GM12878 (cell line): ENCODE results near the gene DDX24. TPM values are rescaled to one million over a fixed set of nuclear protein-coding genes. Genes with fewer than 3 reads are reported as not detected.

ENCODE experiments used
- ATAC-seq: fragments of 200-7000 bp; cut with Tn5 transposase; 3 replicates; pipeline ENCODE4 v1.9.1; 2020; ENCODE audit warnings: mild to moderate bottlenecking, moderate library complexity
- BruUV-seq: library from RNA; stranded (reverse); fragments of 400-500 nt; replicated peaks from 2 replicates; lab custom pipeline; 2021; lab: Mats Ljungman, UMichigan
- CTCF ChIA-PET: fragments of 300-600 bp; sonication (Branson Sonifier 250); formaldehyde crosslinking; extraction: SDS; loops from one replicate; lab custom pipeline; 2021; ENCODE audit warnings: inconsistent platforms; lab: Yijun Ruan, JAX
- POLR2A ChIA-PET: fragments of 350-600 bp; formaldehyde crosslinking; extraction: SDS; loops from one replicate; lab custom pipeline; 2021; ENCODE audit warnings: inconsistent platforms; lab: Charles Lee
- RAD21 ChIA-PET: fragments of 300-600 bp; sonication (Branson Sonifier 250); formaldehyde crosslinking; loops from one replicate; lab custom pipeline; 2023; ENCODE audit warnings: antibody characterized with exemption; ENCODE audit not compliant: unreplicated experiment; lab: Charles Lee
- SMC1A ChIA-PET: fragments of 300-600 bp; sonication (Branson Sonifier 250); formaldehyde crosslinking; loops from one replicate; lab custom pipeline; 2023; ENCODE audit not compliant: unreplicated experiment, uncharacterized antibody; lab: Charles Lee
- DNase-seq: peaks from one replicate; pipeline ENCODE4 v3.0.0-alpha.2; 2011; ENCODE audit warnings: low read depth, low spot score
- FAIRE-seq: peaks from 3 replicates; lab custom pipeline; 2011; peaks lifted over from hg19 to GRCh38; lab: Jason Lieb, UNC
- H2AFZ ChIP-seq: 2 replicates; pipeline ENCODE4 v1.6.0; 2011; ENCODE audit warnings: low read depth, low read length, control low read depth; ENCODE audit not compliant: control insufficient read depth
- H3K27ac ChIP-seq: 2 replicates; pipeline ENCODE4 v1.5.1; 2011; ENCODE audit warnings: control low read depth; ENCODE audit not compliant: control insufficient read depth, insufficient read depth
- H3K27me3 ChIP-seq, 2 experiments: replicated peaks in 1 of 2; 2 replicates each; pipeline versions ENCODE4 v1.6.0 to v1.6.1; 2011; ENCODE audit warnings: low read length in 1 of 2; ENCODE audit not compliant: control insufficient read depth in 2 of 2, insufficient read depth in 2 of 2
- H3K36me3 ChIP-seq, 2 experiments: 2 replicates each; pipeline ENCODE4 v1.5.1; 2011; ENCODE audit warnings: low read length in 1 of 2; ENCODE audit not compliant: control insufficient read depth in 2 of 2, insufficient read depth in 2 of 2
- H3K4me1 ChIP-seq: 2 replicates; pipeline ENCODE4 v1.6.1; 2011; ENCODE audit warnings: mild to moderate bottlenecking, low read length, moderate library complexity, mixed read lengths; ENCODE audit not compliant: control insufficient read depth, insufficient read depth
- H3K4me2 ChIP-seq: 2 replicates; pipeline ENCODE4 v1.6.0; 2011; ENCODE audit warnings: control low read depth; ENCODE audit not compliant: control insufficient read depth, insufficient read depth
- H3K4me3 ChIP-seq: fragments of 200-600 bp; sonication (generic); 2 replicates; pipeline ENCODE4 v1.5.1; 2016
- H3K79me2 ChIP-seq: 2 replicates; pipeline ENCODE4 v1.6.0; 2011; ENCODE audit warnings: low read length; ENCODE audit not compliant: control insufficient read depth, insufficient read depth
- H3K9ac ChIP-seq: 2 replicates; pipeline ENCODE4 v1.8.0; 2011; ENCODE audit warnings: low read length, control low read depth, mixed read lengths; ENCODE audit not compliant: control insufficient read depth, insufficient read depth
- H3K9me3 ChIP-seq: replicated peaks from 3 replicates; pipeline ENCODE4 v1.5.1; 2011; ENCODE audit warnings: mild to moderate bottlenecking, low read length; ENCODE audit not compliant: control insufficient read depth, insufficient read depth
- H4K20me1 ChIP-seq: 2 replicates; pipeline ENCODE4 v1.6.0; 2011; ENCODE audit not compliant: control insufficient read depth, insufficient read depth
- BACH1 ChIP-seq: fragments of 450-650 bp; IDR thresholded peaks from 2 replicates; pipeline ENCODE4 v1.6.1; 2017; ENCODE audit warnings: mild to moderate bottlenecking, borderline replicate concordance
- BHLHE40 ChIP-seq, 2 experiments: fragments of 450-650 bp in 1 of 2; IDR thresholded peaks; 2 replicates each; pipeline ENCODE4 v1.6.1; 2011 to 2017; ENCODE audit warnings: low read depth in 2 of 2, borderline replicate concordance in 1 of 2, improper control_type of control experiment in 1 of 2, low read length in 1 of 2, mild to moderate bottlenecking in 1 of 2
- MTA3 ChIP-seq: IDR thresholded peaks from 2 replicates; pipeline ENCODE4 v1.6.1; 2012; ENCODE audit warnings: low read length, inconsistent platforms, borderline replicate concordance
- POLR2AphosphoS2 ChIP-seq: IDR thresholded peaks from 2 replicates; pipeline ENCODE4 v1.6.1; 2011; ENCODE audit warnings: low read depth, mild to moderate bottlenecking, low read length, improper control_type of control experiment, moderate library complexity
- SMC3 ChIP-seq: IDR thresholded peaks from 2 replicates; pipeline ENCODE4 v1.6.1; 2011; ENCODE audit warnings: low read length, improper control_type of control experiment, borderline replicate concordance
- WRNIP1 ChIP-seq: IDR thresholded peaks from 2 replicates; pipeline ENCODE4 v1.6.1; 2011; ENCODE audit warnings: low read depth, low read length, improper control_type of control experiment, borderline replicate concordance
- ZNF207 ChIP-seq: fragments of 450-650 bp; IDR thresholded peaks from 2 replicates; pipeline ENCODE4 v1.6.1; 2014; ENCODE audit warnings: antibody characterized with exemption, mild to moderate bottlenecking, borderline replicate concordance
- WGBS: methylation state at CpG from one replicate; pipeline ENCODE4 v1.1.6; 2016; ENCODE audit warnings: low lambda C conversion rate; ENCODE audit not compliant: insufficient replicate concordance, insufficient coverage; ENCODE audit errors: missing lambda C conversion rate; 5-methylcytosine and 5-hydroxymethylcytosine counted together
- in situ Hi-C: fragments of 300-500 bp; cut with MboI; formaldehyde crosslinking; loops from 9 replicates; pipeline ENCODE4 v1.14.3; 2018; ENCODE audit warnings: mixed read lengths
- intact Hi-C: fragments of 100-400 bp; cut with micrococcal nuclease; formaldehyde crosslinking; loops from one replicate; pipeline ENCODE4 v1.14.2; 2022; ENCODE audit not compliant: unreplicated experiment
- polyA plus RNA-seq, 11 experiments: library from polyadenylated mRNA; depleted of rRNA in 4 of 11; unstranded in 6 of 11; stranded (reverse) in 5 of 11; fragments of >200 nt; fragmentation: Nextera tagmentation in 4 of 11; fragmentation: Illumina TruSeq in 1 of 11; extraction: Ambion mirVana in 4 of 11; extraction: Trizol in 1 of 11; gene quantifications; 1 replicate in 1 of 11; 2 replicates in 10 of 11; pipeline versions ENCODE4 v1.2.1 to v1.2.3, GENCODE V29; 2011 to 2016; ENCODE audit warnings: inconsistent platforms in 2 of 11, missing spikeins in 2 of 11, low read depth in 1 of 11
- total RNA-seq, 4 experiments: library from RNA; depleted of rRNA in 3 of 4; stranded (reverse); fragments of >200 nt in 3 of 4; fragmentation: Illumina TruSeq in 1 of 4; extraction: Trizol in 1 of 4; gene quantifications; 2 replicates each; pipeline versions ENCODE4 v1.2.1 to v1.2.3, GENCODE V29; 2013 to 2021
- TF ChIP-seq, protein P1 (sequence below): fragments of 450-650 bp; formaldehyde crosslinking; IDR thresholded peaks from 2 replicates; pipeline ENCODE4 v1.4.0; 2020; ENCODE audit warnings: mild to moderate bottlenecking, moderate library complexity
- TF ChIP-seq, protein P2 (sequence below): IDR thresholded peaks from 2 replicates; pipeline ENCODE4 v1.6.1; 2011; ENCODE audit warnings: low read depth, mild to moderate bottlenecking, low read length, moderate library complexity, borderline replicate concordance; ENCODE audit errors: extremely low read depth
- TF ChIP-seq, protein P3 (sequence below): IDR thresholded peaks from 2 replicates; pipeline ENCODE4 v1.6.1; 2012; ENCODE audit warnings: low read depth, low read length, improper control_type of control experiment

The DDX24 gene
- total and polyA plus RNA-seq, 10 of the 15 experiments (the other 5 are each of a cell fraction or from before 2014, with no cell fraction given), result 137 to 266 (median 184) TPM

DNA sequence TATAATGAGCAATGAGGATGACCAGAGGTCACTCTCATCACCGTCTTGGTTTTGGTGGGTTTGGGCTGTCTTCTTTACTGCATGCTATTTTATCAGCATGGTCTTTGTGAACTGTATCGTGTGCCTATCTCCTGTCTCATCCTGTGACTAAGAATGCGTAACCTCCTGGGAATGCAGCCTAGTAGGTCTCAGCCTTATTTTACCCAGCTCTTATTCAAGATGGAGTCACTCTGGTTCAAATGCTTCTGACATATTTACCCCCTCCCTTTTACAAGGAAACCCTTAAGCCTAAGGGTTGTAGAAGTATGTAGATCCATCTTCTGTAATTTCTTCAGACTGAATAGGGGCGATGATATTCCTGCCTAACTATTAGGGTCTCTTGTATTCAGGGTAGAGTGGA, 8.5 kb upstream of the DDX24 start:
- intact Hi-C loops, result no loop called here
- Histone ChIP-seq H2AFZ (no peak overlapping the region), H3K79me2 (no peaks in the 10 kb centered on the region), H3K27ac (no peak overlapping the region), H3K27me3 (no peaks in the 10 kb centered on the region)
- CTCF ChIA-PET, result interaction anchor here (0.8 to 1.6 kb wide), 2 partner anchors 11 to 43 kb away, joined by 3 to 5 read pairs; no protein-coding TSS in a partner anchor
- no peak for DNase-seq
- no peak for TF ChIP-seq MTA3
- TF ChIP-seq, all 136 proteins: peak for 0
- Histone ChIP-seq H3K9ac (no peak overlapping the region), H4K20me1 (no peaks in the 10 kb centered on the region), H3K36me3 (no peaks in the 10 kb centered on the region), H3K4me1 (no peaks in the 10 kb centered on the region), H3K4me2 (no peak overlapping the region), H3K4me3 (no peak overlapping the region), H3K9me3 (no peaks in the 10 kb centered on the region; the same call in 2 of the 3 replicates)
- in situ Hi-C loops, result no loop called here
- FAIRE-seq, result no peak
- no TSS peak for BruUV-seq
- SMC1A ChIA-PET, result interaction anchor here (1.4 kb wide), 1 partner anchor 33 kb away, joined by 4 read pairs; no protein-coding TSS in a partner anchor
- 95% methylated on average over 4 of the region's 4 CpGs for WGBS
- RAD21 ChIA-PET, result no interaction called here
- POLR2A ChIA-PET, result interaction anchor here (1.8 kb wide), 1 partner anchor 8 kb away, joined by 6 read pairs; the partner anchor contains the start of genes DDX24 and IFI27L1
- no peak for ATAC-seq

DNA sequence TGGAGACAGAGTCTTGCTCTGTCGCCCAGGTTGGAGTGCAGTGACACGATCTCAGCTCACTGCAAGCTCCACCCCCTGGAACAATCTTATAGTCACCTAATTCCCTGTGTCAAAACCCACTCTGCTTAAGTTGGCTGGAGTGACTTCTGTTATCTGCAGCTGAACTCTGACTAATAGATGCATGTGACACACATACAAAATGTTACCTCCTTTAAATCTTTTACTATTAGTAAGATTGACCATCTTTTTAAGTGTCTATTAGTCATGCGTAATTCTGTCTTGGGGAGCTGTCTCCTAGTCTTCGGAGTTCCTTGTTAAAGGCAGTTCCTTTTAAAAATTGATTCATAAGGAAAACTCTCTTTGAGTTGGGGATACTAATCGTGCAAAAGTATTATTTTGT, 7.5 kb upstream of the DDX24 start:
- ChIA-PET POLR2A (no interaction called here), CTCF (interaction anchor here (1.6 kb wide), 1 partner anchor 44 kb away, joined by 5 read pairs; no protein-coding TSS in a partner anchor), SMC1A (no interaction called here), RAD21 (no interaction called here)
- H3K4me1 ChIP-seq, result no peaks in the 10 kb centered on the region
- in situ Hi-C loops (no loop called here), intact Hi-C loops (no loop called here)
- no peak overlapping the region for H3K4me2 ChIP-seq
- ATAC-seq (no peak), DNase-seq (no peak), FAIRE-seq (no peak)
- no TSS peak for BruUV-seq
- no peak overlapping the region for H3K27ac ChIP-seq
- H3K36me3 ChIP-seq, result no peaks in the 10 kb centered on the region
- H3K9ac ChIP-seq, result no peak overlapping the region
- no peaks in the 10 kb centered on the region for H3K27me3 ChIP-seq
- H3K4me3 ChIP-seq, result no peak overlapping the region
- WGBS, result 45% methylated on average over 4 of the region's 5 CpGs
- no peaks in the 10 kb centered on the region; the same call in 2 of the 3 replicates for H3K9me3 ChIP-seq
- H4K20me1 ChIP-seq, result no peaks in the 10 kb centered on the region
- no peak overlapping the region for H2AFZ ChIP-seq
- no peaks in the 10 kb centered on the region for H3K79me2 ChIP-seq
- TF ChIP-seq WRNIP1 (no peak), POLR2AphosphoS2 (no peak), BHLHE40 (IDR thresholded peaks at IDR 0.05; ENCODE audit: borderline replicate concordance in 1 of 2, low read depth in 2 of 2, low read length in 1 of 2) (no peak), BACH1 (no peak), SMC3 (no peak), ZNF207 (no peak)
- TF ChIP-seq, protein P1, sequence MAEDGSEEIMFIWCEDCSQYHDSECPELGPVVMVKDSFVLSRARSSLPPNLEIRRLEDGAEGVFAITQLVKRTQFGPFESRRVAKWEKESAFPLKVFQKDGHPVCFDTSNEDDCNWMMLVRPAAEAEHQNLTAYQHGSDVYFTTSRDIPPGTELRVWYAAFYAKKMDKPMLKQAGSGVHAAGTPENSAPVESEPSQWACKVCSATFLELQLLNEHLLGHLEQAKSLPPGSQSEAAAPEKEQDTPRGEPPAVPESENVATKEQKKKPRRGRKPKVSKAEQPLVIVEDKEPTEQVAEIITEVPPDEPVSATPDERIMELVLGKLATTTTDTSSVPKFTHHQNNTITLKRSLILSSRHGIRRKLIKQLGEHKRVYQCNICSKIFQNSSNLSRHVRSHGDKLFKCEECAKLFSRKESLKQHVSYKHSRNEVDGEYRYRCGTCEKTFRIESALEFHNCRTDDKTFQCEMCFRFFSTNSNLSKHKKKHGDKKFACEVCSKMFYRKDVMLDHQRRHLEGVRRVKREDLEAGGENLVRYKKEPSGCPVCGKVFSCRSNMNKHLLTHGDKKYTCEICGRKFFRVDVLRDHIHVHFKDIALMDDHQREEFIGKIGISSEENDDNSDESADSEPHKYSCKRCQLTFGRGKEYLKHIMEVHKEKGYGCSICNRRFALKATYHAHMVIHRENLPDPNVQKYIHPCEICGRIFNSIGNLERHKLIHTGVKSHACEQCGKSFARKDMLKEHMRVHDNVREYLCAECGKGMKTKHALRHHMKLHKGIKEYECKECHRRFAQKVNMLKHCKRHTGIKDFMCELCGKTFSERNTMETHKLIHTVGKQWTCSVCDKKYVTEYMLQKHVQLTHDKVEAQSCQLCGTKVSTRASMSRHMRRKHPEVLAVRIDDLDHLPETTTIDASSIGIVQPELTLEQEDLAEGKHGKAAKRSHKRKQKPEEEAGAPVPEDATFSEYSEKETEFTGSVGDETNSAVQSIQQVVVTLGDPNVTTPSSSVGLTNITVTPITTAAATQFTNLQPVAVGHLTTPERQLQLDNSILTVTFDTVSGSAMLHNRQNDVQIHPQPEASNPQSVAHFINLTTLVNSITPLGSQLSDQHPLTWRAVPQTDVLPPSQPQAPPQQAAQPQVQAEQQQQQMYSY (CRISPR knock-in tag), result no peak
- TF ChIP-seq, protein P2, sequence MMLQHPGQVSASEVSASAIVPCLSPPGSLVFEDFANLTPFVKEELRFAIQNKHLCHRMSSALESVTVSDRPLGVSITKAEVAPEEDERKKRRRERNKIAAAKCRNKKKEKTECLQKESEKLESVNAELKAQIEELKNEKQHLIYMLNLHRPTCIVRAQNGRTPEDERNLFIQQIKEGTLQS, result no peak
- TF ChIP-seq, protein P3, sequence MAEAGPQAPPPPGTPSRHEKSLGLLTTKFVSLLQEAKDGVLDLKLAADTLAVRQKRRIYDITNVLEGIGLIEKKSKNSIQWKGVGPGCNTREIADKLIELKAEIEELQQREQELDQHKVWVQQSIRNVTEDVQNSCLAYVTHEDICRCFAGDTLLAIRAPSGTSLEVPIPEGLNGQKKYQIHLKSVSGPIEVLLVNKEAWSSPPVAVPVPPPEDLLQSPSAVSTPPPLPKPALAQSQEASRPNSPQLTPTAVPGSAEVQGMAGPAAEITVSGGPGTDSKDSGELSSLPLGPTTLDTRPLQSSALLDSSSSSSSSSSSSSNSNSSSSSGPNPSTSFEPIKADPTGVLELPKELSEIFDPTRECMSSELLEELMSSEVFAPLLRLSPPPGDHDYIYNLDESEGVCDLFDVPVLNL, result no peak
